Esophagus muscularis mucosa (tissue), 4 donors: Measurements from ENCODE around the gene USP20. TPM values are rescaled to one million over a fixed set of nuclear protein-coding genes. Genes with fewer than 3 reads are reported as not detected.

Experiments used
- DNase-seq: peaks from one replicate; pipeline ENCODE4 v3.0.0-alpha.2; 2017; ENCODE audit errors: extremely low spot score
- H3K27ac ChIP-seq, 4 donors: fragments of 200-600 bp; sonication (generic); replicated peaks in 1 of 4; 1 replicate in 3 of 4; 2 replicates in 1 of 4; pipeline ENCODE4 v1.5.1; 2016 to 2019; ENCODE audit warnings: mild to moderate bottlenecking in 1 of 4
- H3K27me3 ChIP-seq, 4 donors: fragments of 200-600 bp; sonication (generic); one replicate each; pipeline versions ENCODE4 v1.5.1 to v1.6.0; 2016 to 2019
- H3K36me3 ChIP-seq, 4 donors: fragments of 200-600 bp; sonication (generic); one replicate each; pipeline ENCODE4 v1.5.1; 2016 to 2019
- H3K4me1 ChIP-seq, 4 donors: fragments of 200-600 bp; sonication (generic); one replicate each; pipeline ENCODE4 v1.5.1; 2016 to 2019
- H3K4me3 ChIP-seq, 4 donors: fragments of 200-600 bp; sonication (generic); 1 replicate in 2 of 4; 2 replicates in 2 of 4; pipeline ENCODE4 v1.5.1; 2016 to 2019; ENCODE audit warnings: mild to moderate bottlenecking in 4 of 4, moderate library complexity in 1 of 4
- H3K9me3 ChIP-seq, 4 donors: fragments of 200-600 bp; sonication (generic); 1 replicate in 3 of 4; 2 replicates in 1 of 4; pipeline ENCODE4 v1.5.1; 2016 to 2019
- CTCF ChIP-seq, 3 experiments: fragments of 200-600 bp in 2 of 3; fragments of 450-650 bp in 1 of 3; sonication (generic) in 2 of 3; IDR thresholded peaks; one replicate each; pipeline ENCODE4 v1.5.1; 2017 to 2019; ENCODE audit warnings: antibody characterized with exemption in 3 of 3, mild to moderate bottlenecking in 2 of 3, moderate library complexity in 1 of 3
- EP300 ChIP-seq: sonication (generic); formaldehyde crosslinking; IDR thresholded peaks from one replicate; pipeline ENCODE4 v1.6.1; 2017; ENCODE audit warnings: antibody characterized with exemption
- POLR2A ChIP-seq: fragments of 450-650 bp; IDR thresholded peaks from one replicate; pipeline ENCODE4 v1.6.1; 2017; ENCODE audit warnings: antibody characterized with exemption, moderate library complexity, mild to moderate bottlenecking, low read depth
- POLR2AphosphoS5 ChIP-seq, 2 donors: sonication (generic); formaldehyde crosslinking; IDR thresholded peaks; one replicate each; pipeline ENCODE4 v1.6.1; 2017; ENCODE audit warnings: antibody characterized with exemption in 2 of 2
- WGBS: methylation state at CpG from one replicate; pipeline ENCODE4 v1.1.5; 2018; 5-methylcytosine and 5-hydroxymethylcytosine counted together
- intact Hi-C: fragments of 100-400 bp; cut with DNase I; formaldehyde crosslinking; loops from one replicate; pipeline ENCODE4 v1.15.1; 2023
- total RNA-seq, 4 donors: library from RNA; depleted of rRNA; stranded (reverse); fragments of >200 nt; gene quantifications; one replicate each; pipeline versions ENCODE4 v1.1.0 to v1.2.1, GENCODE V29; 2016

Gene USP20
- total RNA-seq, 4 donors from 2014 or later, result 31.1 to 45.3 (median 38.7) TPM

- peaks cover 0 to 37% (median 14%) of the 10 kb centered on the region in 4 donors for H3K36me3 ChIP-seq
- no peak for DNase-seq
- 91% methylated on average over 7 of the region's 7 CpGs for WGBS
- TF ChIP-seq EP300 (no peak), POLR2A (no peak), POLR2AphosphoS5 (IDR thresholded peaks at IDR 0.05) (no peak), CTCF (IDR thresholded peaks at IDR 0.05) (no peak)
- no peaks in the 10 kb centered on the region for H3K9me3 ChIP-seq
- intact Hi-C loops, result no loop called here
- no peaks in the 10 kb centered on the region for H3K27me3 ChIP-seq
- H3K4me1 ChIP-seq, result peaks cover 0 to 26% (median 20%) of the 10 kb centered on the region in 4 donors
- peak overlapping the region in 1 of 4 donors; percentile 11 for H3K27ac ChIP-seq
- H3K4me3 ChIP-seq, result no peak overlapping the region
These were observed 41.6 kb downstream of the USP20 start for GRCh38 chr9:129876815-129877214.

GRCh38 chr9:129878291-129878690 lies 43.0 kb downstream of the USP20 start:
- Histone ChIP-seq H3K4me1 (peaks cover 0 to 27% (median 22%) of the 10 kb centered on the region in 4 donors), H3K36me3 (peaks cover 0 to 31% (median 14%) of the 10 kb centered on the region in 4 donors), H3K27me3 (no peaks in the 10 kb centered on the region), H3K4me3 (no peak overlapping the region), H3K9me3 (no peaks in the 10 kb centered on the region), H3K27ac (no peak overlapping the region)
- TF ChIP-seq POLR2A (no peak), EP300 (no peak), CTCF (IDR thresholded peaks at IDR 0.05) (no peak), POLR2AphosphoS5 (IDR thresholded peaks at IDR 0.05) (no peak)
- intact Hi-C loops, result no loop called here
- 100% methylated on average over 1 of the region's 11 CpGs for WGBS
- DNase-seq, result no peak

GRCh38 chr9:129879103-129879699 lies 43.9 kb downstream of the USP20 start:
- no peaks in the 10 kb centered on the region for H3K27me3 ChIP-seq
- intact Hi-C loops, result no loop called here
- TF ChIP-seq EP300 (no peak), CTCF (IDR thresholded peaks at IDR 0.05) (no peak), POLR2AphosphoS5 (IDR thresholded peaks at IDR 0.05) (no peak), POLR2A (no peak)

GRCh38 chr9:129879991-129880653 lies 44.9 kb downstream of the USP20 start:
- WGBS, result 89% methylated on average over 26 of the region's 31 CpGs
- Histone ChIP-seq H3K27ac (peak overlapping the region in 3 of 4 donors; percentile 46 to 61 (median 47)), H3K27me3 (no peaks in the 10 kb centered on the region), H3K36me3 (peaks cover 0 to 13% (median 6%) of the 10 kb centered on the region in 4 donors), H3K4me3 (no peak overlapping the region), H3K9me3 (no peaks in the 10 kb centered on the region), H3K4me1 (peaks cover 5 to 44% (median 39%) of the 10 kb centered on the region in 4 donors)
- intact Hi-C loops, result no loop called here
- no peak for DNase-seq
- TF ChIP-seq CTCF (IDR thresholded peaks at IDR 0.05) (no peak), EP300 (no peak), POLR2A (no peak), POLR2AphosphoS5 (IDR thresholded peaks at IDR 0.05) (no peak)

More at GRCh38 chr9:129879103-129879699, 43.9 kb downstream of the USP20 start:
- Histone ChIP-seq H3K9me3 (no peaks in the 10 kb centered on the region), H3K4me3 (no peak overlapping the region), H3K36me3 (peaks cover 0 to 22% (median 10%) of the 10 kb centered on the region in 4 donors), H3K4me1 (peaks cover 0 to 35% (median 30%) of the 10 kb centered on the region in 4 donors), H3K27ac (no peak overlapping the region)
- no peak for DNase-seq
- WGBS, result 84% methylated on average over 4 of the region's 17 CpGs
